GM19023 (cell line): ENCODE measurements around the gene CFAP54.
"Not testable (repeated sequence)": the region's sequence is repeated elsewhere in the genome, so short reads cannot be mapped to it uniquely, and the experiment has no call there.

Source experiments
- ATAC-seq: cut with Tn5 transposase; IDR thresholded peaks from one replicate; pipeline ENCODE4 v1.9.1; 2021; ENCODE audit warnings: mild to moderate bottlenecking, moderate library complexity; ENCODE audit not compliant: unreplicated experiment

CFAP54 gene

GRCh38 chr12:96623155-96623554 is 133.8 kb downstream of the CFAP54 start:
- ATAC-seq = no peak

GRCh38 chr12:96623656-96624217 is 134.4 kb downstream of the CFAP54 start:
- ATAC-seq = no peak

- no peak for ATAC-seq
These were observed 146.5 kb downstream of the CFAP54 start for GRCh38 chr12:96635844-96636243.

- ATAC-seq = no peak
These were observed 147.5 kb downstream of the CFAP54 start for GRCh38 chr12:96636895-96637294.

GRCh38 chr12:96648923-96649322 is 159.5 kb downstream of the CFAP54 start:
- no peak for ATAC-seq

GRCh38 chr12:96652870-96653269 is 163.5 kb downstream of the CFAP54 start:
- no peak for ATAC-seq

- ATAC-seq = no peak
These were observed 168.7 kb downstream of the CFAP54 start for GRCh38 chr12:96658075-96658474.

GRCh38 chr12:96669786-96670185 is 180.4 kb downstream of the CFAP54 start:
- no peak for ATAC-seq

- ATAC-seq = no peak
These were observed 181.0 kb downstream of the CFAP54 start for GRCh38 chr12:96670334-96670899.

GRCh38 chr12:96675519-96675918 is 186.1 kb downstream of the CFAP54 start:
- ATAC-seq = not testable (repeated sequence)

GRCh38 chr12:96677363-96677762 is 188.0 kb downstream of the CFAP54 start:
- no peak for ATAC-seq

- ATAC-seq = no peak
These were observed 198.3 kb downstream of the CFAP54 start for GRCh38 chr12:96687719-96688118.

GRCh38 chr12:96698521-96698920 is 209.1 kb downstream of the CFAP54 start:
- no peak for ATAC-seq

- no peak for ATAC-seq
These were observed 209.6 kb downstream of the CFAP54 start for GRCh38 chr12:96698965-96699364.

GRCh38 chr12:96701856-96702255 is 212.5 kb downstream of the CFAP54 start:
- no peak for ATAC-seq

- no peak for ATAC-seq
These were observed 220.9 kb downstream of the CFAP54 start for GRCh38 chr12:96710127-96710745.

- no peak for ATAC-seq
These were observed 222.0 kb downstream of the CFAP54 start for GRCh38 chr12:96711364-96711763.

GRCh38 chr12:96714199-96714598 is 224.8 kb downstream of the CFAP54 start:
- no peak for ATAC-seq

- peak; percentile 90 for ATAC-seq
These were observed 230.4 kb downstream of the CFAP54 start for GRCh38 chr12:96719660-96720362.

GRCh38 chr12:96720363-96720705 is 231.0 kb downstream of the CFAP54 start:
- peak; percentile 77 for ATAC-seq

- not testable (repeated sequence) for ATAC-seq
These were observed 240.1 kb downstream of the CFAP54 start for GRCh38 chr12:96729466-96729865.

- no peak for ATAC-seq
These were observed 240.5 kb downstream of the CFAP54 start for GRCh38 chr12:96729886-96730285.
